VCaP (cell line): ENCODE measurements around the gene EVC.

Experiments used
- H3K27ac ChIP-seq: fragments of 450-650 bp; 2 replicates; pipeline ENCODE4 v1.5.1; 2017
- CTCF ChIP-seq: fragments of 450-650 bp; conservative IDR thresholded peaks from 2 replicates; pipeline ENCODE4 v1.5.1; 2017; ENCODE audit warnings: mild to moderate bottlenecking, moderate library complexity

Gene EVC

DNA sequence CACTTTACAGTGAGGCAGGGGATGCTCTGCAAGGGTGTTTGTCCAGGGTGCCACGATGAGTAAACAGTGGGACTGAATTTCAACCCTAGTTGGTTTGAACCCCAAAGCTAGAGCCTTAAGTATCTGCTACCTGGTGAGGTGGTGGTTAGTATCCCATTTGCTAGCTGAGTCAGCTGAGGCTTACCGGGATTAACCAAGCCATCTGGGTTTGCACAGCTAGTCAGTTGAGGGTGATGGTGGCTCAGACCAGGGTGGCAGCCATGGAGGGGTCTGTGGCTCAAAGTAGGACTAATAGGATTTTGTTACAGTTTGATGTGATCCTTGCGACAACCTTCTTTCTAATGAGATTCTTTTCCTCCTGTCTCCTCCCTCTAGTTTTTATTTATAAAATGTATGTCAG, 1.9 kb downstream of the EVC start:
- H3K27ac ChIP-seq = no peak overlapping the region
- no peak for TF ChIP-seq CTCF

DNA sequence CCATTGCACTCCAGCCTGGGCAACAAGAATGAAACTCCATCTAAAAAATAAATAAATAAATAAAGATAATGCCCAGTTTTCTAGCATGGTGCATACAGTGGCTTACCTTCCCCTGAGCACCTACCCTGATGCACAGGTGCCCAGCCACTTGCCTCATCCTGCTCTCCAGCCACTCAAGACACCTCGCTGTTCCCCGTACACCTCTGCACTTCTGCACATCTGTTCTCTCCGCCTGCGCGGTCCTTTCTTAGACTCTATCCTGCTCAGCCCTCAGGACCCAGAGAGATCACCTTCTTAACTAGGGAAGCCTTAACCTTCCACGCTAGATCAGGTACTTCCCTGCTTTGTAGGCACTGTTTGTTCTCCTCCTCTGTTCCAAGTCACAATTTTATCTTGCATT, 2.9 kb downstream of the EVC start:
- H3K27ac ChIP-seq = no peak overlapping the region
- no peak for TF ChIP-seq CTCF

GRCh38 chr4:5715357-5715756, 4.4 kb downstream of the EVC start:
- no peak overlapping the region for H3K27ac ChIP-seq
- TF ChIP-seq CTCF = no peak

DNA sequence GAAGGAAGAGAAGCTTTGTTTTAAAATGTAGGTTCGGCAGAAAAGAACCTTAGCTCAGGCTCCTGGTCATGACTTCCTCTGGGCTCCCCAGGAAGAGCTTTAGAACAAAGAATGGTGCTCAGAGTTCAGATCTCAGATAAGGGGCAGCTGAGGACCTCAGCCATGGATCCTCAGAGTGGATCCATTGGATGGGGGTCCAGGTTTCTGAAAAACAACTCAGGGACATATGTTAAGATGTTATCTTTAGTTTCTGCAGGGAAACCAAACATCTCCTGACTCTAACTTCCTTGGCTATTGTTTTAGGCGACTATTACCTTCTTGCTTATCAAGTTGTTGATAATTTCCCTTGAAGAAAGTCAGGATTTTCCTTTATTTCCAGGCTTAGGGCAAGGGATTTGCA, 5.4 kb downstream of the EVC start:
- TF ChIP-seq CTCF = no peak
- H3K27ac ChIP-seq = no peak overlapping the region

- no peak for TF ChIP-seq CTCF
- H3K27ac ChIP-seq = no peak overlapping the region
Measured at GRCh38 chr4:5717449-5718158, 6.6 kb downstream of the EVC start.

DNA sequence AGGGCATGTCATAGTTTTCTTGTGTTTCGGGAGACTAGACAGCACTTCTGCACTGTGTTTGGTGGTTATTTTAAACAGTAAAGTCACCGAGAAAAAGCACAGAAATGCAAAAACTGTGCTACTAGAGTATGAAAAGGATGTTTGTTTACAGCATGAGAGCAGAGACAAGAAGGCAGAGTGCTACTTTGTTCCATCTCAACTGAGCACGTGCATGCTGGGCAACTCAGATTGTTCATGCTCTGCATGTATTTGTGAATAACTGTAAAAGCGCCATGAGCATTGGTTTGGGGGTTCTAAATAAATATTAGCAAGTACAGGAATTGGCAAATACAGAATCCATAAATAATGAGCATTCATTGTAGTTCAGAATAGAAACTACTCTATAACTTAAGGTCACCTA, 7.4 kb downstream of the EVC start:
- TF ChIP-seq CTCF = no peak
- H3K27ac ChIP-seq = no peak overlapping the region

DNA sequence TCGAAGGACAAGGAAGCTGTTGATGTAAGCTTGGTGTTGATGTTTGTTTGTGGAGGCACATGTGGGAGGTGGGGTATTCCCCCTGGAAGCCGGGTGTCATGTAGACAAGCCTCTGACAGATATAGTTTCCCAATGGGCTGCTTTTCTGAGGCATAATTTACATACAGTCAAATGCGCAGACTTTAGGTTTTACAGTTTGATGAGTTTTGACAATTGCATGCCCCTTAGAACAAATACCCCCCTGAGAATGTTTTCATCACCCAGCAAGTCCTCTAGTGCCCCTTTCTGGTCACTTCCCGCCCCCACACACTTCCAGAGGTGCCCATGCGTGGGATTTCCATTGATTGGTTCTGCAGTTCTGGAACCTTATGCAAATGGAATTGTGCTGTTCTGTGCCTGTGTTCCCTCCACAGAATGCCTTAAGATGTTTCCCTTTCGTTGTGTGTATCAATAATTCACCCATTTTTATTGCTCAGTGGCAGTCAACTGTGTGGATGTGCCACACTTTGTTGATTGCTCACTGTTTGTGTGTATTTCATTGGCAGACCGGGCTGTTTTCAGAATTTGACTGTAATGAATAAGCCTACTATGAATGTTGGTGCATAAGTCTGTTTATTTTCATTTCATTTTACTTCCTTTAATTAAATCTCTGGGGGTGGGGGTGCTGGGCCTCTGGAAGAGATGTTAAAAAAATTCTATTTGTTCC, 8.5 kb downstream of the EVC start:
- no peak for TF ChIP-seq CTCF

More for the DNA sequence above, 8.5 kb downstream of the EVC start:
- no peak overlapping the region for H3K27ac ChIP-seq
